BJ (cell line): ENCODE data around the gene MFN1. TPM values are rescaled to one million over a fixed set of nuclear protein-coding genes. Genes with fewer than 3 reads are reported as not detected.

Experiments used
- CTCF ChIA-PET: fragments of 350-600 bp; formaldehyde crosslinking; extraction: SDS; loops from one replicate; lab custom pipeline; 2021; ENCODE audit warnings: antibody characterized with exemption, inconsistent platforms; lab: Yijun Ruan, JAX
- POLR2A ChIA-PET: fragments of 300-600 bp; sonication (Branson Sonifier 250); formaldehyde crosslinking; extraction: SDS; loops from one replicate; lab custom pipeline; 2021; ENCODE audit warnings: antibody characterized with exemption; lab: Charles Lee
- DNase-seq: peaks from one replicate; pipeline ENCODE4 v3.0.0-alpha.2; 2011; ENCODE audit warnings: low read depth
- H3K27me3 ChIP-seq: 2 replicates; pipeline ENCODE4 v1.6.0; 2011; ENCODE audit warnings: low read length; ENCODE audit not compliant: control insufficient read depth, insufficient read depth
- H3K36me3 ChIP-seq: 2 replicates; pipeline ENCODE4 v1.5.1; 2011; ENCODE audit warnings: low read length; ENCODE audit not compliant: control insufficient read depth, insufficient read depth
- H3K4me3 ChIP-seq: 2 replicates; pipeline ENCODE4 v1.5.1; 2011; ENCODE audit warnings: low read depth, mild to moderate bottlenecking, control low read depth, low read length
- polyA plus RNA-seq: library from polyadenylated mRNA; depleted of rRNA; stranded (reverse); fragments of >200 nt; gene quantifications from 2 replicates; pipeline ENCODE4 v1.2.3, GENCODE V29; 2011
- TF ChIP-seq, protein P1 (sequence below): IDR thresholded peaks from 2 replicates; pipeline ENCODE4 v1.5.1; 2011; ENCODE audit warnings: low read depth, mild to moderate bottlenecking, control low read depth, inconsistent platforms, low read length, moderate library complexity; ENCODE audit not compliant: insufficient read depth

The MFN1 gene
- polyA plus RNA-seq, 1 experiment, result 13.4 TPM

DNA sequence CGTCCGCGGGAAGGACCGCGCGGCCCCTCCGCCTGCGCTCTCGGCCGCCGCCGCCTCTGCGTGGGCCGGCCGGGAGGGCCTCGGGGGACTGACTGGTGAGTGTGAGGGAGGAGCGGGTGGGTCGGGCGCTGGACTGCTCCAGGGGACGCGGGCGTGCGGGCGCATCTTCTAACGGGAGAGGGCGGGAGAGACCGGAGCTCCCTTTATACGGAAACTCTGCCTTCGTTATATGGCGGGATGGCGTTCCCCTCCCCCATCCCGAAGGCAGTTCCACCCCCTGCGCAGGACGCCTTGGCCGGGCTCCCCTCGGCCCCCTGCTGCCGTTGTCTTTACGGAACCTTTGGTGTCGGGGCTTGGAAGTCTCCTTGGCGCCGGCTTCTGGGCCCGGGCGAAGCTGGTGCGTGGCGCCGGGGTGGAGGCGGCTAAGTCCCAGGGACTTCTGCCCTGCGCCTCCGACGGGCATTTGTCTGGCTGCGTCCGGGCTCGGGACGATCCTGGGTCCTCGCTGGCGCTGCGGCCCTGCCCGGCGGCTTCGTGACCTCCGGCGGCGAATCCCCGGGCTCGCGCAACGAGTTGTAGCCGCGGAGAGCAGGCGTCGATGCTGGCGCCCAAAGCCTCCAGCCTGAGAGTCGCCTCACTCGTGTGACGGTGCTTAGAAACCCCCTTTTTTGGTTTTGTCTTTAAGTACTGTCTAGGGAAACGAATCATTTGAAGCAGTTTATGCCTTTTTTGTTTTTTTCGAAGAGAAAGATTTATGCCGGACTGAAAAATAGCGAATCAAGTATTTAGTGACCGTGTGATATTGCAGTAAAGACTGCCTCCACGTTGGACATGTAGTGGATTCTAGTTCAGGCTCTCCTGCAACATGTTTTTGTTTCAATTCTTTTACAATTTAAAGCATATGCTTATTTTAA is 24.1 kb upstream of the MFN1 start:
- ChIA-PET CTCF (interaction anchor here (0.6 to 1.5 kb wide), 4 partner anchors 22 to 295 kb away, joined by 3 to 4 read pairs (median 3); partner anchors contain the start of gene PIK3CA), POLR2A (interaction anchor here (0.6 kb wide), 1 partner anchor 12 kb away, joined by 18 read pairs; no protein-coding TSS in a partner anchor)
- no peaks in the 10 kb centered on the region for H3K27me3 ChIP-seq
- peak overlapping the region; percentile 94 for H3K4me3 ChIP-seq
- TF ChIP-seq, protein P1, sequence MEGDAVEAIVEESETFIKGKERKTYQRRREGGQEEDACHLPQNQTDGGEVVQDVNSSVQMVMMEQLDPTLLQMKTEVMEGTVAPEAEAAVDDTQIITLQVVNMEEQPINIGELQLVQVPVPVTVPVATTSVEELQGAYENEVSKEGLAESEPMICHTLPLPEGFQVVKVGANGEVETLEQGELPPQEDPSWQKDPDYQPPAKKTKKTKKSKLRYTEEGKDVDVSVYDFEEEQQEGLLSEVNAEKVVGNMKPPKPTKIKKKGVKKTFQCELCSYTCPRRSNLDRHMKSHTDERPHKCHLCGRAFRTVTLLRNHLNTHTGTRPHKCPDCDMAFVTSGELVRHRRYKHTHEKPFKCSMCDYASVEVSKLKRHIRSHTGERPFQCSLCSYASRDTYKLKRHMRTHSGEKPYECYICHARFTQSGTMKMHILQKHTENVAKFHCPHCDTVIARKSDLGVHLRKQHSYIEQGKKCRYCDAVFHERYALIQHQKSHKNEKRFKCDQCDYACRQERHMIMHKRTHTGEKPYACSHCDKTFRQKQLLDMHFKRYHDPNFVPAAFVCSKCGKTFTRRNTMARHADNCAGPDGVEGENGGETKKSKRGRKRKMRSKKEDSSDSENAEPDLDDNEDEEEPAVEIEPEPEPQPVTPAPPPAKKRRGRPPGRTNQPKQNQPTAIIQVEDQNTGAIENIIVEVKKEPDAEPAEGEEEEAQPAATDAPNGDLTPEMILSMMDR, result 0 out of 2 replicates have a peak, but pooled peaks have one; percentile 7
- no peak for DNase-seq
- H3K36me3 ChIP-seq, result no peaks in the 10 kb centered on the region

DNA sequence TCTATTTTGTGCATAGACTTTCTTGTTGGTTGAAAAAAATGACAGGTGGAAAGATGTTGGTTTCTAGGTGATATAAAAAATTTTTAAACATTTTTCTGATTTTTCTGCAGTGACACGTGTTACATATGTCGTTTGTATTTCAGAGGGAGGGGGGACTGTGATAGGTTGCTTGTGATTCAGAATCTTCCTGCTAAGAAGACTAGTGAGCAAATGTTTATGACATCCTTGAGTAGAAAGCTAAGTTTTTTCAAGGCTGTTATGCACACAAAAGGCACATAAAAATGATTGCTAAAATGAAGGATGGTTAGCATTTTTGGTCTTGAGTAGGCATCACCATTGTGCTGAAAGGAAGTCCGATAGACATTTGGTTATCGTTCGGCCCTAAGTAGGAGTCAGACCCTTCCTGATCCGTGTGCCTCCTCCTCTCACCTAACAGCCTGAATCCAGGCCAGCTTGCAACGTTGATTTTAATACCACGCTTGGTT is 23.2 kb upstream of the MFN1 start:
- DNase-seq, result no peak
- ChIA-PET POLR2A (interaction anchor here (0.7 kb wide), 1 partner anchor 9 kb away, joined by 4 read pairs; no protein-coding TSS in a partner anchor), CTCF (interaction anchor here (1.5 kb wide), 1 partner anchor 21 kb away, joined by 3 read pairs; no protein-coding TSS in a partner anchor)
- Histone ChIP-seq H3K27me3 (no peaks in the 10 kb centered on the region), H3K4me3 (peak overlapping the region; percentile 94), H3K36me3 (0 out of 2 replicates have a peak, but pooled peaks cover 1% of the 10 kb centered on the region)
- TF ChIP-seq, protein P1, result no peak

DNA sequence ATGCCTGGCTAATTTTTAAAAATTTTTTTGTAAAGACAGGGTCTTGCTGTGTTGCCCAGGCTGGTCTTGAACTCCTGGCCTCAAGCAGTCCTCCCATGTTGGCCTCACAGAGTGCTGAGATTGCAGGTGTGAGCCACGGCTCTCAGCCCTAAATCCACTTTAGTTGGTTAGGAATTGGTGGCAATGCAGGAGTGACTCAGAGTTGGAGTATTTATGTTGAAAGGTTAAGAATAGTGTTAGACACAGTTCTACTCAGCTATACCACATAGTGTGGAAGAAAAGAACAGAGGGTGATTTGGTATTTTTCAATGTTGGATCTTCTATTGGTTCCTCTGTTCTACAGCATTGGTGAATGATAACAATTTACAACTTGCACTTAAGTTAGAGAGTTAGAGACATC is 17.1 kb upstream of the MFN1 start:
- Histone ChIP-seq H3K27me3 (no peaks in the 10 kb centered on the region), H3K36me3 (peaks cover 14% of the 10 kb centered on the region), H3K4me3 (no peak overlapping the region)
- TF ChIP-seq, protein P1, result no peak
- no peak for DNase-seq
- ChIA-PET POLR2A (no interaction called here), CTCF (interaction anchor here (1.2 kb wide), 1 partner anchor 9 kb away, joined by 4 read pairs; no protein-coding TSS in a partner anchor)

DNA sequence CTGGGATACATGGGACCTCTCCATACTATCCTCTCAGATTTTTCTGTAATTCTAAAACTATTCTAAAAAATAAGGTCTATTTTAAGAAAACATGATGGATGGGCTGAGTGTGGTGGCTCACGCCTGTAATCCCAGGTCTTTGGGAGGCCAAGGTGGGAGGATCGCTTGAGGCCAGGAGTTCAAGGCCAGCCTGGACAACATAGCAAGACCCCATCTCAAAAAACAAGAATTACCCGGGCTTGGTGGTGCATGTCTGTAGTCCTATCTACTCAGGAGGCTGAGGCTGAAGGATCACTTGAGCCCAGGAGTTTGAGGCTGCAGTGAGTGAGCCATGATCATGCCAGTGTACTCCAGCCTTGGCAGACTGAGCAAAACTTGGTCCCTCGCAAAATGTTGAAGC is 15.3 kb upstream of the MFN1 start:
- Histone ChIP-seq H3K36me3 (peaks cover 14% of the 10 kb centered on the region), H3K4me3 (no peak overlapping the region), H3K27me3 (no peaks in the 10 kb centered on the region)
- ChIA-PET POLR2A (no interaction called here), CTCF (no interaction called here)
- TF ChIP-seq, protein P1, result no peak
- no peak for DNase-seq

DNA sequence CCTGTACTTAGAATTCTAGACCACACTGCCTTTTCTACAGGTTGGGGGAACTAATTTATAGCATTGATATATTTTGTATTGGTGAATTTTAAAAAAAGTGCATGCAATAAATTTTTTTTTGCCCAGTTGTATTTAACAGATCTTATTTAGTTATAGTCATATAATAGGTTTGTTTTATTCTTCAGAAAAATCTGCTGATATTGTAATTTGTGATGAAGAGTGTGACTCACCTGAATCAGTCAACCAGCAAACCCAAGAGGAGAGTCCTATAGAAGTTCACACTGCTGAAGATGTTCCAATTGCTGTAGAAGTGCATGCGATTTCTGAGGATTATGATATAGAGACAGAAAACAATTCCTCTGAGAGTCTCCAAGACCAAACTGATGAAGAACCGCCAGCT is 14.4 kb upstream of the MFN1 start:
- Histone ChIP-seq H3K4me3 (no peak overlapping the region), H3K27me3 (no peaks in the 10 kb centered on the region), H3K36me3 (peaks cover 14% of the 10 kb centered on the region)
- POLR2A ChIA-PET, result no interaction called here
- TF ChIP-seq, protein P1, result no peak
- DNase-seq, result no peak
- CTCF ChIA-PET, result interaction anchor here (1.8 kb wide), 1 partner anchor 11 kb away, joined by 4 read pairs; no protein-coding TSS in a partner anchor
